Fibroblast of lung (primary cell): ENCODE data around the gene DLG5. TPM values are rescaled to one million over a fixed set of nuclear protein-coding genes. Genes with fewer than 3 reads are reported as not detected.

Experiments
- DNase-seq, 2 donors: peaks; one replicate each; pipeline versions ENCODE4 v3.0.0 to v3.0.0-alpha.2; 2010; ENCODE audit warnings: low read depth in 2 of 2
- H2AFZ ChIP-seq: 2 replicates; pipeline ENCODE4 v1.5.1; 2012; ENCODE audit warnings: low read length, control low read depth, inconsistent platforms
- H3K27ac ChIP-seq: 2 replicates; pipeline ENCODE4 v1.5.1; 2011; ENCODE audit warnings: low read length, control low read depth; ENCODE audit not compliant: insufficient read depth
- H3K27me3 ChIP-seq: 2 replicates; pipeline ENCODE4 v1.5.1; 2011; ENCODE audit warnings: mild to moderate bottlenecking, low read length; ENCODE audit not compliant: control insufficient read depth, insufficient read depth
- H3K36me3 ChIP-seq: 2 replicates; pipeline ENCODE4 v1.5.1; 2011; ENCODE audit warnings: low read length; ENCODE audit not compliant: control insufficient read depth, insufficient read depth
- H3K4me1 ChIP-seq: 2 replicates; pipeline ENCODE4 v1.5.1; 2011; ENCODE audit warnings: low read length; ENCODE audit not compliant: control insufficient read depth, insufficient read depth; ENCODE audit errors: extremely low read depth
- H3K4me2 ChIP-seq: 2 replicates; pipeline ENCODE4 v1.5.1; 2011; ENCODE audit warnings: low read length, control low read depth; ENCODE audit not compliant: insufficient read depth; ENCODE audit errors: extremely low read depth
- H3K4me3 ChIP-seq, 4 experiments: fragments of 200-600 bp in 1 of 4; sonication (generic) in 1 of 4; replicated peaks in 1 of 4; 2 replicates each; pipeline ENCODE4 v1.5.1; 2011 to 2016; ENCODE audit warnings: low read length in 4 of 4, low read depth in 3 of 4, mild to moderate bottlenecking in 3 of 4, control low read depth in 2 of 4, inconsistent platforms in 1 of 4, mixed read lengths in 1 of 4; ENCODE audit not compliant: insufficient read depth in 1 of 4; ENCODE audit errors: control extremely low read depth in 1 of 4
- H3K79me2 ChIP-seq: 2 replicates; pipeline ENCODE4 v1.5.1; 2012; ENCODE audit warnings: mild to moderate bottlenecking, low read length, inconsistent platforms; ENCODE audit not compliant: control insufficient read depth, insufficient read depth
- H3K9ac ChIP-seq: 2 replicates; pipeline ENCODE4 v1.5.1; 2011; ENCODE audit warnings: mild to moderate bottlenecking, low read length, control low read depth; ENCODE audit not compliant: insufficient read depth
- H3K9me3 ChIP-seq: 2 replicates; pipeline ENCODE4 v1.5.1; 2012; ENCODE audit warnings: low read depth, low read length; ENCODE audit not compliant: control insufficient read depth, insufficient read depth
- H4K20me1 ChIP-seq: 2 replicates; pipeline ENCODE4 v1.5.1; 2011; ENCODE audit warnings: low read length; ENCODE audit not compliant: control insufficient read depth, insufficient read depth; ENCODE audit errors: extremely low read depth
- EZH2 ChIP-seq: IDR thresholded peaks from 2 replicates; pipeline ENCODE4 v1.5.1; 2012; ENCODE audit warnings: low read length, control low read depth, mild to moderate bottlenecking; ENCODE audit errors: missing control alignments
- polyA plus RNA-seq, 2 donors: library from polyadenylated mRNA; depleted of rRNA in 1 of 2; stranded (reverse) in 1 of 2; unstranded in 1 of 2; fragments of >200 nt; gene quantifications; 2 replicates each; pipeline ENCODE4 v1.2.1, GENCODE V29; 2011 to 2012; ENCODE audit warnings: missing spikeins in 1 of 2
- total RNA-seq: library from RNA; depleted of rRNA; stranded (reverse); fragments of >200 nt; gene quantifications from 2 replicates; pipeline ENCODE4 v1.2.1, GENCODE V29; 2014
- TF ChIP-seq, protein P1 (sequence below), 2 donors: IDR thresholded peaks in 1 of 2; conservative IDR thresholded peaks in 1 of 2; 1 replicate in 1 of 2; 2 replicates in 1 of 2; pipeline ENCODE4 v1.5.1; 2011 to 2012; ENCODE audit warnings: low read length in 2 of 2, control low read depth in 1 of 2, inconsistent platforms in 1 of 2, low read depth in 1 of 2, mild to moderate bottlenecking in 1 of 2

DLG5 gene
- total and polyA plus RNA-seq, 2 donors (not counting 1 experiment from before 2014, with no cell fraction given): 15.3 to 40.8 TPM

DNA sequence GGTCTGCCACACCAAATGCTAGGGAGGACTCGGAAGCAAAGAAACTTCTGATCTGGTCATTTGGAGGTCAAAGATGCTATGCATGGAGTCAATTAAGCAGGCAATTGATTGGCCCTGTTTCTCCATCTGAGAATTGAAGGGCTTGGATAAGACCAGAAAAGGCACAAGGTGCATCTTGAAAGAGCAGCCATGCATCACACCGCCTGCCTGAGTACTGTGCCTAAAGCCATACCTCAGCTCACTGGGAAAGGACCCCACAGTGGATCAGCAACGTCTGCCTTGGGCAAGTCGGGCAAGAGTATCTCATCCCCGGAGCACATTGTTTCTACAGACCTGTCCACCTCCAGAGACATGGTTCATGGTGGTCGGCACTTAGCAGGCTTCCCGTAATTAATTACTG lies 42.4 kb downstream of the DLG5 start:
- TF ChIP-seq, protein P1, sequence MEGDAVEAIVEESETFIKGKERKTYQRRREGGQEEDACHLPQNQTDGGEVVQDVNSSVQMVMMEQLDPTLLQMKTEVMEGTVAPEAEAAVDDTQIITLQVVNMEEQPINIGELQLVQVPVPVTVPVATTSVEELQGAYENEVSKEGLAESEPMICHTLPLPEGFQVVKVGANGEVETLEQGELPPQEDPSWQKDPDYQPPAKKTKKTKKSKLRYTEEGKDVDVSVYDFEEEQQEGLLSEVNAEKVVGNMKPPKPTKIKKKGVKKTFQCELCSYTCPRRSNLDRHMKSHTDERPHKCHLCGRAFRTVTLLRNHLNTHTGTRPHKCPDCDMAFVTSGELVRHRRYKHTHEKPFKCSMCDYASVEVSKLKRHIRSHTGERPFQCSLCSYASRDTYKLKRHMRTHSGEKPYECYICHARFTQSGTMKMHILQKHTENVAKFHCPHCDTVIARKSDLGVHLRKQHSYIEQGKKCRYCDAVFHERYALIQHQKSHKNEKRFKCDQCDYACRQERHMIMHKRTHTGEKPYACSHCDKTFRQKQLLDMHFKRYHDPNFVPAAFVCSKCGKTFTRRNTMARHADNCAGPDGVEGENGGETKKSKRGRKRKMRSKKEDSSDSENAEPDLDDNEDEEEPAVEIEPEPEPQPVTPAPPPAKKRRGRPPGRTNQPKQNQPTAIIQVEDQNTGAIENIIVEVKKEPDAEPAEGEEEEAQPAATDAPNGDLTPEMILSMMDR (conservative IDR thresholded peaks at IDR 0.05 in 1 of 2, IDR thresholded peaks at IDR 0.05 in 1 of 2; ENCODE audit: low read depth in 1 of 2, low read length in 2 of 2): no peak
- TF ChIP-seq EZH2: no peak
- Histone ChIP-seq H3K4me1 (peaks cover 11% of the 10 kb centered on the region), H3K79me2 (peaks cover 22% of the 10 kb centered on the region), H3K9me3 (no peaks in the 10 kb centered on the region), H4K20me1 (no peaks in the 10 kb centered on the region), H3K4me2 (no peak overlapping the region), H3K9ac (no peak overlapping the region), H3K27ac (no peak overlapping the region), H2AFZ (no peak overlapping the region), H3K36me3 (no peaks in the 10 kb centered on the region), H3K4me3 (no peak overlapping the region), H3K27me3 (no peaks in the 10 kb centered on the region)
- DNase-seq: no peak

DNA sequence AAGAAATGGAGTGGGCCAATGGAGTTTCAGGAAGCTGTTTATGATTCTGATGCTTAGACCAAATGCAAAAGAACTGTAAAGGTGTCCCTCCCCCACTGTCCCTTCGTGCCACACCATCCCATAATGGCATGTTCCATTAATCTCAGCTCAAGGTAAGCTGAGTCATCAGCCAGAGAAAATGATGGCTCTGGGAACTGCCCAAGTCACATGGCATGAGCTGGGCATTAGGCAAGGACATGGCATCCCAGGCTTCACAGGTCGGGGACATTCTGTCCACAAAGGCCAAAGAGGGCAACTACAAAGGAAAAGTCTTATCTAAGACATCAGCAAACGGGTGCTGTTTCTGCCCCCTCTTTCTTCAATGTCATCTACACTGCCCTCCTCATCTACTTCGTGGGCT lies 44.9 kb downstream of the DLG5 start:
- Histone ChIP-seq H3K4me3 (no peak overlapping the region), H2AFZ (no peak overlapping the region), H3K27me3 (no peaks in the 10 kb centered on the region), H4K20me1 (no peaks in the 10 kb centered on the region), H3K9me3 (no peaks in the 10 kb centered on the region), H3K9ac (no peak overlapping the region), H3K4me1 (no peaks in the 10 kb centered on the region), H3K79me2 (peaks cover 19% of the 10 kb centered on the region), H3K36me3 (no peaks in the 10 kb centered on the region), H3K4me2 (no peak overlapping the region), H3K27ac (no peak overlapping the region)
- TF ChIP-seq EZH2: no peak
- TF ChIP-seq, protein P1 (conservative IDR thresholded peaks at IDR 0.05 in 1 of 2, IDR thresholded peaks at IDR 0.05 in 1 of 2; ENCODE audit: low read depth in 1 of 2, low read length in 2 of 2): no peak
- no peak for DNase-seq

DNA sequence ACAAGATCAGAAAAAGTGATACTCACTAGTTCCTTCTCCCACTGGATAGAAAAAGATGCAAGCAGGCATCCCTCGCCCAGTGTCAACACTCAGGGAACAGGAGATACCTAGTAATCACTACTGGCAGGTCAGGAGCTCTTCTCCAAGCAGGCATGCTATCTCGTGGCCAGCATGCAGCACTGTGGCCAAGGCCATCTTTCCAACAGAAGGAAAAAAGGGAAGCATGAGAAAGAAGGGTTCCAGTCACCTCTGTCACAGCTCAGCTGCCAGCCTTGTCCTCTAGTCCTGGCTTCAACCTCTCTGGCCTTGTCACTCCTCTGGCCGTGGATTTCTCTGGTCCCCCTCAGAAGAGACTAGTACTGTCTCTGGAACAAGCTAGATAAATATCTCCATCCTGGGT lies 45.3 kb downstream of the DLG5 start:
- H3K4me1 ChIP-seq: no peaks in the 10 kb centered on the region
- H3K27ac ChIP-seq: no peak overlapping the region
- no peak overlapping the region for H2AFZ ChIP-seq
- H3K4me2 ChIP-seq: no peak overlapping the region
- H3K9me3 ChIP-seq: no peaks in the 10 kb centered on the region
- H3K79me2 ChIP-seq: peaks cover 16% of the 10 kb centered on the region
- TF ChIP-seq, protein P1 (conservative IDR thresholded peaks at IDR 0.05 in 1 of 2, IDR thresholded peaks at IDR 0.05 in 1 of 2; ENCODE audit: low read depth in 1 of 2, low read length in 2 of 2): no peak
- no peak for TF ChIP-seq EZH2
- no peaks in the 10 kb centered on the region for H3K27me3 ChIP-seq
- no peak for DNase-seq
- no peaks in the 10 kb centered on the region for H3K36me3 ChIP-seq
- no peaks in the 10 kb centered on the region for H4K20me1 ChIP-seq
- H3K9ac ChIP-seq: no peak overlapping the region
- no peak overlapping the region for H3K4me3 ChIP-seq
